Keratinocyte (primary cell): Measurements from ENCODE around the gene URAD.

Source experiments
- EZH2 ChIP-seq: IDR thresholded peaks from one replicate; pipeline ENCODE4 v1.6.1; 2012; ENCODE audit warnings: inconsistent platforms, mild to moderate bottlenecking, low read length, moderate library complexity
- TF ChIP-seq, protein P1 (sequence below), 3 experiments: IDR thresholded peaks in 1 of 3; conservative IDR thresholded peaks in 1 of 3; optimal IDR thresholded peaks in 1 of 3; 2 replicates in 2 of 3; 3 replicates in 1 of 3; pipeline versions ENCODE3 to v1.5.1; 2011; ENCODE audit warnings: low read length in 3 of 3, mild to moderate bottlenecking in 3 of 3, moderate library complexity in 2 of 3, control low read depth in 1 of 3, inconsistent platforms in 1 of 3; ENCODE audit not compliant: insufficient read depth in 2 of 3; ENCODE audit errors: extremely low read depth in 1 of 3

DNA sequence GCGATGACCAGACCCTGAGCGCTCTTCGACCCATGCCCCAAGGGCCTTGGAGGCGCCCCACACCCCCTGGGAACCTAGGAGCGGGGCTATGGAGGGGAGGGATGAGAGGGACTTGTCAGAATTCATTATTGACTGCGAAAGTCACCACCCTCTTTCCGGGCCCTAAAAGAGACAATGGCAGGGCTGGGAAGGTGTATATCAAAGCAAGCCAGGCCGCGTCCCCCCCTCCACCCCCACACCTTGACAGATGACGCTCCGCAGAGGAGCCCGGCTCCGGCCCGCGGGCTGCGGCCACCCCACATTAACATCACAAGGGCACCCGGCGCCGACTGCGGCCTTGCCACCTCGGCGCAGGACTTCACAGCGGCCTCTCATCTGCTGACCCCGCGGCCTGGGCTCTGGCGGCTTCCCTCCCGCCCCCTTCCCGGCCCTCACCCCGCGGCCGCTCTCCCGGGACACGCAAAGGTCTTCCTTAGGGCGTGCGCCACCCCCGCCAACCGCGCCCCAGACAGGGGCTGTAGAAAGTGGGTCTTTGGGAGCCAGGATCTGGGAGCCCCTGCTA is 21.8 kb downstream of the URAD start:
- TF ChIP-seq, protein P1, sequence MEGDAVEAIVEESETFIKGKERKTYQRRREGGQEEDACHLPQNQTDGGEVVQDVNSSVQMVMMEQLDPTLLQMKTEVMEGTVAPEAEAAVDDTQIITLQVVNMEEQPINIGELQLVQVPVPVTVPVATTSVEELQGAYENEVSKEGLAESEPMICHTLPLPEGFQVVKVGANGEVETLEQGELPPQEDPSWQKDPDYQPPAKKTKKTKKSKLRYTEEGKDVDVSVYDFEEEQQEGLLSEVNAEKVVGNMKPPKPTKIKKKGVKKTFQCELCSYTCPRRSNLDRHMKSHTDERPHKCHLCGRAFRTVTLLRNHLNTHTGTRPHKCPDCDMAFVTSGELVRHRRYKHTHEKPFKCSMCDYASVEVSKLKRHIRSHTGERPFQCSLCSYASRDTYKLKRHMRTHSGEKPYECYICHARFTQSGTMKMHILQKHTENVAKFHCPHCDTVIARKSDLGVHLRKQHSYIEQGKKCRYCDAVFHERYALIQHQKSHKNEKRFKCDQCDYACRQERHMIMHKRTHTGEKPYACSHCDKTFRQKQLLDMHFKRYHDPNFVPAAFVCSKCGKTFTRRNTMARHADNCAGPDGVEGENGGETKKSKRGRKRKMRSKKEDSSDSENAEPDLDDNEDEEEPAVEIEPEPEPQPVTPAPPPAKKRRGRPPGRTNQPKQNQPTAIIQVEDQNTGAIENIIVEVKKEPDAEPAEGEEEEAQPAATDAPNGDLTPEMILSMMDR (optimal IDR thresholded peaks at IDR 0.05 in 1 of 3, IDR thresholded peaks at IDR 0.05 in 1 of 3, conservative IDR thresholded peaks at IDR 0.05 in 1 of 3; ENCODE audit: extremely low read depth in 1 of 3, insufficient read depth in 2 of 3, low read length in 3 of 3): no peak
- peak; percentile 8 for TF ChIP-seq EZH2
